SJSA1 (cell line): Measurements from ENCODE around the gene PRMT7. TPM values are rescaled to one million over a fixed set of nuclear protein-coding genes. Genes with fewer than 3 reads are reported as not detected.
A peak's percentile ranks its signal among the peaks of the same experiment; 100 is the strongest.

Experiments used
- DNase-seq, 2 experiments: peaks; one replicate each; pipeline ENCODE4 v3.0.0-alpha.2; 2015 to 2020; ENCODE audit warnings: low spot score in 2 of 2, low read depth in 1 of 2
- H3K27ac ChIP-seq: fragments of 250-450 bp; sonication (Bioruptor Pico); 2 replicates; pipeline ENCODE4 v1.5.1; 2020; ENCODE audit warnings: mild to moderate bottlenecking, moderate library complexity
- H3K27me3 ChIP-seq: fragments of 250-450 bp; sonication (Bioruptor Pico); replicated peaks from 2 replicates; pipeline ENCODE4 v1.5.1; 2020; ENCODE audit warnings: mild to moderate bottlenecking, moderate library complexity
- H3K36me3 ChIP-seq: fragments of 250-450 bp; sonication (Bioruptor Pico); 2 replicates; pipeline ENCODE4 v1.5.1; 2020; ENCODE audit warnings: mild to moderate bottlenecking
- H3K4me1 ChIP-seq: fragments of 250-450 bp; sonication (Bioruptor Pico); replicated peaks from 2 replicates; pipeline ENCODE4 v1.6.1; 2021; ENCODE audit warnings: mild to moderate bottlenecking
- H3K4me3 ChIP-seq: fragments of 250-450 bp; sonication (Bioruptor Pico); 2 replicates; pipeline ENCODE4 v1.5.1; 2020; ENCODE audit warnings: mild to moderate bottlenecking
- H3K9me3 ChIP-seq: fragments of 250-450 bp; sonication (Bioruptor Pico); replicated peaks from 2 replicates; pipeline ENCODE4 v1.5.1; 2020; ENCODE audit warnings: mild to moderate bottlenecking
- total RNA-seq: library from RNA; depleted of rRNA; stranded (reverse); fragments of >200 nt; shearing (Covaris generic); gene quantifications from 2 replicates; pipeline ENCODE4 v1.2.3, GENCODE V29; 2014

The PRMT7 gene
- total RNA-seq, 1 experiment from 2014 or later, result 58.8 TPM

DNA sequence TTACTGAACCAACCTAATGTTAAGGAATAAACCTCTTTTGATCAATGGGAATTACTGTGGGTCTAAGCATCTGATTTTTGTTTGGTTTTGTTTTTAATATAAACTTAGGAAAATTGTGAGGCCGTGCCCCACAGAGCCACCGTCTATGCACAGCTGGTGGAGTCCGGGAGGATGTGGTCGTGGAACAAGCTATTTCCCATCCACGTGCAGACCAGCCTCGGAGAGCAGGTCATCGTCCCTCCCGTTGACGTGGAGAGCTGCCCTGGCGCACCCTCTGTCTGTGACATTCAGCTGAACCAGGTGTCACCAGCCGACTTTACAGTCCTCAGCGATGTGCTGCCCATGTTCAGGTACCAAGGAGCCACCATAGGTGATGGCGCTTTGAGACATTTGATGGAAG lies 28.4 kb downstream of the PRMT7 start:
- no peaks in the 10 kb centered on the region for H3K9me3 ChIP-seq
- H3K4me1 ChIP-seq, result no peaks in the 10 kb centered on the region
- H3K27me3 ChIP-seq, result no peaks in the 10 kb centered on the region
- H3K4me3 ChIP-seq, result no peak overlapping the region
- DNase-seq, result no peak
- H3K36me3 ChIP-seq, result peaks cover 70% of the 10 kb centered on the region
- no peak overlapping the region for H3K27ac ChIP-seq

DNA sequence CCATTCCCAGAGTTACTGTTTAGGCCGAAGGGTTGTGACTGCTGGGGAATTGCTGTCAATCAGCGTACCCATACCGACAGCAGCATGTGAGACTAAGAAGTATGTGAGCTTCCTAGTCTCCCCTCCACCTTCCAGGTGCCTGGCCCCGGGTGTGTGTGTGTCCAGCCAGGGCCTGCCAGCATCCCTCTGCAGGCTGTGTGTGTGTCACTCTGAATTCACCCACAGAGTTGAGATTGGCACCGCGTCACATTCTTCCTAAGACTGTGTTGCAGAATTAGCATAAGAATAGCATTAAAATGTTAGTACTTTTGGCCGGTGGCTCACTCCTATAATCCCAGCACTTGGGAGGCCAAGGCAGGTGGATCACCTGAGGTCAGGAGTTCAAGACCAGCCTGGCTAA lies 31.8 kb downstream of the PRMT7 start:
- Histone ChIP-seq H3K4me3 (no peak overlapping the region), H3K4me1 (no peaks in the 10 kb centered on the region), H3K36me3 (peaks cover 78% of the 10 kb centered on the region), H3K27ac (no peak overlapping the region), H3K27me3 (no peaks in the 10 kb centered on the region), H3K9me3 (no peaks in the 10 kb centered on the region)
- DNase-seq, result no peak

DNA sequence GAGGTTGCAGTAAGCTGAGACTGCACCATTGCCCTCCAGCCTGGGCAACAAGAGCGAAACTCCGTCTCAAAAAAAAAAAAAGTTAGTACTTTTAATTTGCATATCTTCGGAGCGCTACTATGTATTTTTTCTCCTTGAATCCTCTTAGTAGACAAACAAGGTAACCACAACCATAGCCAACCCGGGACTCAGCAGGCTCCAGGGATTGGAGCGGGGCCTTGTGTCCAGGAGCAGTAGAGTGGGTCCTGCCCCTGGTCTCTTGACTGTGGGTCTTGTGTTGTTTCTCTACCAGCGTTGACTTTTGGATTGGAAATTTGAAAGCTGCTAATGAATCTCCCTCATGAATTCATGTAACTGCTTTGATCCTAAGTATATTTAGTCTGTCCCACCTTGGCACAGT lies 32.3 kb downstream of the PRMT7 start:
- Histone ChIP-seq H3K36me3 (peaks cover 77% of the 10 kb centered on the region), H3K4me3 (no peak overlapping the region), H3K4me1 (no peaks in the 10 kb centered on the region), H3K27me3 (no peaks in the 10 kb centered on the region), H3K27ac (no peak overlapping the region), H3K9me3 (no peaks in the 10 kb centered on the region)
- DNase-seq, result no peak

DNA sequence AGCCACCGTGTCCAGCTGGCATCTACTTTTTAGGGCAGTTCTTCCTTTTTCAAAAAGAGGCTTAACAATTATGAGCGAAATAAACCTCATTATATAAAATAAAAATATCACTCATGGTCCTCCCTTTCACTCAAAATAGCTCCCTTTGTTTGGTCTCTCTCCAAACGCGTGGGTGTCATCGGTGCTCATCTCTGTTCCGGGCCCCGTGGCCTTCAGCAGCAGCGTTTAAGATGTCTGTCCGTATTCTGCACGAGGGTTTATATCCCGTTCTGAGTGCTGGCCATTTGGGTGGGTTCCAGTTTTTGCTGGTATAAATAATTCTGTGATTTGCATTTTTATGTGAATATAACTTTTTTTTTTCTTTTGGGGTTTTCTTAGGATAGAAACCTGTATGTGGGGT lies 33.4 kb downstream of the PRMT7 start:
- no peak overlapping the region for H3K27ac ChIP-seq
- H3K4me1 ChIP-seq, result no peaks in the 10 kb centered on the region
- peaks cover 69% of the 10 kb centered on the region for H3K36me3 ChIP-seq
- no peak for DNase-seq
- no peaks in the 10 kb centered on the region for H3K9me3 ChIP-seq
- H3K4me3 ChIP-seq, result no peak overlapping the region
- H3K27me3 ChIP-seq, result no peaks in the 10 kb centered on the region

DNA sequence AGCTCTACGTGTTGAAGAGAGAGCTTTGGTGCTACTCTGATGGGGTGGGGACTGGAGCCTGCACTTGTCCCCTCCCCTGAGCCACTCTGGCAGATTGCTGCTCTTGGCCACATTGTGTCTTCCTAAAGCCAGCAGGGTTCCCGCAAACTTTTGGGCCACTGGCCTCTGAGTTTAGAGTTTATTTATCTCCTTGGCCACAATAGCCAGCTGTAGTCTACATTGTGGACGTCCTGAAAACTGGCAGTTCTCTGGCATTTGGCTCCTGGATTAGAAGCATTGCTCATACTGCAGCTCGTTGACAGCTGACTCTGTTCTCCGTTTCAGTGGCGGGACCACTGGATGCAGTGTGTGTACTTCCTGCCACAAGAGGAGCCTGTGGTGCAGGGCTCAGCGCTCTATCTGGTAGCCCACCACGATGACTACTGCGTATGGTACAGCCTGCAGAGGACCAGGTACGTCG lies 34.6 kb downstream of the PRMT7 start:
- peaks cover 67% of the 10 kb centered on the region for H3K36me3 ChIP-seq

DNA sequence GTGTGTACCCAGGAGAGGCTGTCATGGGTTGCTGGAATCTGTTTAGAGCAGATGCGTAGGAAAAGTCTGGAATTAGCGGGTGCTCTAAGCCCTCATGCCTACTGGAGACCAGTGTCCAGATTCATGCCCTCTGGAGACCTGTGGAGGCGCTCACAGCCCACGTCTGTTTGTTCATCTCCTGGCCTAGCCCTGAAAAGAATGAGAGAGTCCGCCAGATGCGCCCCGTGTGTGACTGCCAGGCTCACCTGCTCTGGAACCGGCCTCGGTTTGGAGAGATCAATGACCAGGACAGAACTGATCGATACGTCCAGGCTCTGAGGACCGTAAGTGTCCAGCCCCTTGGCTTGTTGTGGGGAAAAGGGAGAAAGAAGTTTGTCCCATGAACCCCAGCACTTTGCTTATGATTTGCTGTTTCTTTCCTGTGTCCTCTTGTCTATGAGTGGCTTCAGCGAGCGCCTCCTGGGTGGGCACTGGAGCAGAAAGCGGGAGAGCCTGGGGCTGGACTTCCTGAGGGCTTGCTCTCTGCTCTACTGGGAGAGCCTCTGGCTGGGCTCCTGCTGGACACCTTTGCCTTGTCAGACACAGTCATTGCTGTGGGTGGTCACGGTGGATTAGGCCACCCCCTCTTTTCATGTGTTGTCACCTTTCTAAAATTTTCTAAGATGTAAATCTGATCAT lies 35.3 kb downstream of the PRMT7 start:
- Histone ChIP-seq H3K4me3 (no peak overlapping the region), H3K36me3 (peaks cover 67% of the 10 kb centered on the region), H3K9me3 (no peaks in the 10 kb centered on the region), H3K27ac (no peak overlapping the region), H3K27me3 (no peaks in the 10 kb centered on the region), H3K4me1 (no peaks in the 10 kb centered on the region)
- no peak for DNase-seq

More for the DNA sequence above, 34.6 kb downstream of the PRMT7 start:
- DNase-seq, result no peak
- H3K27ac ChIP-seq, result no peak overlapping the region
- no peaks in the 10 kb centered on the region for H3K9me3 ChIP-seq
- H3K4me1 ChIP-seq, result no peaks in the 10 kb centered on the region
- H3K27me3 ChIP-seq, result no peaks in the 10 kb centered on the region
- no peak overlapping the region for H3K4me3 ChIP-seq

GRCh38 chr16:68346892-68347480 lies 36.2 kb downstream of the PRMT7 start:
- Histone ChIP-seq H3K9me3 (no peaks in the 10 kb centered on the region), H3K4me3 (no peak overlapping the region), H3K27ac (no peak overlapping the region), H3K36me3 (peaks cover 65% of the 10 kb centered on the region), H3K4me1 (no peaks in the 10 kb centered on the region), H3K27me3 (no peaks in the 10 kb centered on the region)
- DNase-seq, result peak in 1 of 2 experiments; percentile 42

GRCh38 chr16:68347605-68348004 lies 36.8 kb downstream of the PRMT7 start:
- no peaks in the 10 kb centered on the region for H3K4me1 ChIP-seq
- H3K36me3 ChIP-seq, result peaks cover 64% of the 10 kb centered on the region
- no peak overlapping the region for H3K27ac ChIP-seq

GRCh38 chr16:68348639-68349445 lies 38.0 kb downstream of the PRMT7 start:
- H3K36me3 ChIP-seq, result peaks cover 72% of the 10 kb centered on the region
- H3K4me3 ChIP-seq, result no peak overlapping the region
- no peaks in the 10 kb centered on the region for H3K4me1 ChIP-seq
- H3K9me3 ChIP-seq, result no peaks in the 10 kb centered on the region
- H3K27me3 ChIP-seq, result no peaks in the 10 kb centered on the region
- H3K27ac ChIP-seq, result no peak overlapping the region
- DNase-seq, result no peak

More at GRCh38 chr16:68347605-68348004, 36.8 kb downstream of the PRMT7 start:
- Histone ChIP-seq H3K9me3 (no peaks in the 10 kb centered on the region), H3K4me3 (no peak overlapping the region), H3K27me3 (no peaks in the 10 kb centered on the region)
- no peak for DNase-seq

GRCh38 chr16:68349838-68350410 lies 39.1 kb downstream of the PRMT7 start:
- no peak for DNase-seq
- Histone ChIP-seq H3K9me3 (no peaks in the 10 kb centered on the region), H3K27ac (no peak overlapping the region), H3K36me3 (peaks cover 77% of the 10 kb centered on the region), H3K4me1 (no peaks in the 10 kb centered on the region), H3K27me3 (no peaks in the 10 kb centered on the region), H3K4me3 (no peak overlapping the region)

DNA sequence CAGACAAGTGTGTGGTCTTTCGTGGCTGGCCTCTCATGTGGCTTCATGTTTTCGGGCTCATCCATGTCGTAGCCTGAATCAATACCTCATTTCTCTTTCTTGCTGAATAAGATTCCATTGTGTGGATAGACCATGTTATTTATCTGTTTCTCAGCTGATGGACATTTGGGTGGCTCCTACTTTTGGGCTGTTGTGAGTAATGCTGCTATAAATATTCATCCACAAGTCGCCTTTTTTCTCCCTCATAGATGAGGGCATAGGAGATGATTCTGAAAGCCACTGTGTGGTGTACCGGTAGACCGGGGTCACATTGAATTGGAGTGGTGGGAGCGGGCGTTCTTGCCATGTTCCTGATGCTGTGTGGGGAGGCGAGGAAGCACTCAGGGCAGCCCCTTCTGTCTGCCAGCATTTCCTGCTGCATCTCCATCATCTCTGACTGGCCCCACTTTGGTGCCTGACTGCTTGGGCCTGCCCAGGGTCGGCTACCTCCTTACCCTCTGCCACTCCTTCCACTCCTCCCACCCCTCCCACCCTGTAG lies 40.1 kb downstream of the PRMT7 start:
- Histone ChIP-seq H3K9me3 (no peaks in the 10 kb centered on the region), H3K27me3 (no peaks in the 10 kb centered on the region), H3K27ac (no peak overlapping the region), H3K4me1 (no peaks in the 10 kb centered on the region), H3K4me3 (no peak overlapping the region), H3K36me3 (peaks cover 77% of the 10 kb centered on the region)
- no peak for DNase-seq

DNA sequence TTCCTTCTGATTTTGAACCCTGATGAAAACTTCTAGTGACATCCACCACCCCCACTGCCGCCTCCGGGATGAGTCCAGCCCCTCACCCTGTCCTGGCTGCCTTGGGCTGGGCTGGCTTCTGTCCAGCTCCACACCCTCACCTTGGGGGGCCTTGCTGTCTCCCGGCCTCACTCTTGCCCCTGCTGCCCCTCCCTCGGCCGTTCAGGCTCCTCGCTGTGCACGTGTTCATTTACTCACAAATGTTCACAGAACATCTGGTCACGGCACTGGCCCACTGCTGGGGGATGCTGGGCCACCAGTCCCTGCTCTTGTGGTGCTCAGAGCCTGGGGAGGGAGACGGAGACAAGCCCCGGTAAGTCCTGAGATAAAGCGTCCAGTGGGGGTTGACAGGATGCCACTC lies 40.6 kb downstream of the PRMT7 start:
- no peak overlapping the region for H3K27ac ChIP-seq
- peaks cover 77% of the 10 kb centered on the region for H3K36me3 ChIP-seq
- H3K4me1 ChIP-seq, result no peaks in the 10 kb centered on the region
- no peaks in the 10 kb centered on the region for H3K27me3 ChIP-seq
- H3K4me3 ChIP-seq, result no peak overlapping the region
- no peak for DNase-seq
- H3K9me3 ChIP-seq, result no peaks in the 10 kb centered on the region

- H3K27me3 ChIP-seq, result no peaks in the 10 kb centered on the region
- no peaks in the 10 kb centered on the region for H3K4me1 ChIP-seq
- peaks cover 80% of the 10 kb centered on the region for H3K36me3 ChIP-seq
- no peak for DNase-seq
- H3K27ac ChIP-seq, result no peak overlapping the region
- no peak overlapping the region for H3K4me3 ChIP-seq
- no peaks in the 10 kb centered on the region for H3K9me3 ChIP-seq
These were observed 41.2 kb downstream of the PRMT7 start for GRCh38 chr16:68351991-68352431.
